Kidney epithelial cell (primary cell): ENCODE data around the gene TSEN54. TPM values are rescaled to one million over a fixed set of nuclear protein-coding genes. Genes with fewer than 3 reads are reported as not detected.

Experiments
- DNase-seq: peaks from one replicate; pipeline ENCODE4 v3.0.0-alpha.2; 2010; ENCODE audit warnings: low read depth
- H3K27me3 ChIP-seq: 2 replicates; pipeline ENCODE4 v1.6.0; 2011; ENCODE audit warnings: low read length; ENCODE audit not compliant: control insufficient read depth, insufficient read depth
- H3K36me3 ChIP-seq: 2 replicates; pipeline ENCODE4 v1.5.1; 2011; ENCODE audit warnings: low read length; ENCODE audit not compliant: control insufficient read depth, insufficient read depth
- H3K4me3 ChIP-seq: 2 replicates; pipeline ENCODE4 v1.5.1; 2011; ENCODE audit warnings: low read depth, mild to moderate bottlenecking, control low read depth, low read length
- total RNA-seq: library from RNA; depleted of rRNA; stranded (reverse); fragments of >200 nt; gene quantifications from 2 replicates; pipeline ENCODE4 v1.2.3, GENCODE V29; 2015
- TF ChIP-seq, protein P1 (sequence below): IDR thresholded peaks from 2 replicates; pipeline ENCODE4 v1.5.1; 2011; ENCODE audit warnings: mild to moderate bottlenecking, moderate library complexity, low read length, control low read depth, inconsistent platforms; ENCODE audit not compliant: insufficient read depth, poor library complexity, severe bottlenecking

Gene TSEN54
- total RNA-seq, 1 donor from 2014 or later: 23.5 TPM

DNA sequence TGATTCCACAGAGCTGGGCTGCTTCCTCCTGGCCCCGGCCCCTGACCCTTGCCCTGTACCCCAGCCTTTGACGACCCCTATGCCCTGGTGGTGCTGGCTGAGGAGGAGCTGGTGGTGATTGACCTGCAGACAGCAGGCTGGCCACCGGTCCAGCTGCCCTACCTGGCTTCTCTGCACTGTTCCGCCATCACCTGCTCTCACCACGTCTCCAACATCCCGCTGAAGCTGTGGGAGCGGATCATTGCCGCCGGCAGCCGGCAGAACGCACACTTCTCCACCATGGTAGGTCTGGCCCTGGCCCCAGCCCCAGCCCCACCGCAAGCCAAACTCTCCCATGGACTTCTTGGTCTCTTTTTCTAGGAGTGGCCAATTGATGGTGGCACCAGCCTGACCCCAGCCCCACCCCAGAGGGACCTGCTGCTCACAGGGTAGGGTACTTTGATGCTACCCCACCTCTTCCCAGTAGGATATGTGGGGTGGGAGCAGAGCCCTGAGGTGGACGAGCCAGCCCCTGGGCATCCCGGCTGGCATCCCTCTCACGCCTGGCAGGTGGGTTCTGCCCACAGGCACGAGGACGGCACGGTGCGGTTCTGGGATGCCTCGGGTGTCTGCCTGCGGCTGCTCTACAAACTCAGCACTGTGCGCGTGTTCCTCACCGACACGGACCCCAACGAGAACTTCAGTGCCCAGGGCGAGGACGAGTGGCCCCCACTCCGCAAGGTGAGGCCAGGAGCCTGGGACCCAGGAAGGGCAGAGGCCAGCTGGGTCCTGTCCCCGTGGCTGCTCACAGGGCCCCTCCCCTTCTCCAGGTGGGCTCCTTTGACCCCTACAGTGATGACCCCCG, 52.3 kb downstream of the TSEN54 start:
- TF ChIP-seq, protein P1, sequence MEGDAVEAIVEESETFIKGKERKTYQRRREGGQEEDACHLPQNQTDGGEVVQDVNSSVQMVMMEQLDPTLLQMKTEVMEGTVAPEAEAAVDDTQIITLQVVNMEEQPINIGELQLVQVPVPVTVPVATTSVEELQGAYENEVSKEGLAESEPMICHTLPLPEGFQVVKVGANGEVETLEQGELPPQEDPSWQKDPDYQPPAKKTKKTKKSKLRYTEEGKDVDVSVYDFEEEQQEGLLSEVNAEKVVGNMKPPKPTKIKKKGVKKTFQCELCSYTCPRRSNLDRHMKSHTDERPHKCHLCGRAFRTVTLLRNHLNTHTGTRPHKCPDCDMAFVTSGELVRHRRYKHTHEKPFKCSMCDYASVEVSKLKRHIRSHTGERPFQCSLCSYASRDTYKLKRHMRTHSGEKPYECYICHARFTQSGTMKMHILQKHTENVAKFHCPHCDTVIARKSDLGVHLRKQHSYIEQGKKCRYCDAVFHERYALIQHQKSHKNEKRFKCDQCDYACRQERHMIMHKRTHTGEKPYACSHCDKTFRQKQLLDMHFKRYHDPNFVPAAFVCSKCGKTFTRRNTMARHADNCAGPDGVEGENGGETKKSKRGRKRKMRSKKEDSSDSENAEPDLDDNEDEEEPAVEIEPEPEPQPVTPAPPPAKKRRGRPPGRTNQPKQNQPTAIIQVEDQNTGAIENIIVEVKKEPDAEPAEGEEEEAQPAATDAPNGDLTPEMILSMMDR: no peak
- Histone ChIP-seq H3K27me3 (no peaks in the 10 kb centered on the region), H3K36me3 (peaks cover 1% of the 10 kb centered on the region), H3K4me3 (no peak overlapping the region)
- no peak for DNase-seq

DNA sequence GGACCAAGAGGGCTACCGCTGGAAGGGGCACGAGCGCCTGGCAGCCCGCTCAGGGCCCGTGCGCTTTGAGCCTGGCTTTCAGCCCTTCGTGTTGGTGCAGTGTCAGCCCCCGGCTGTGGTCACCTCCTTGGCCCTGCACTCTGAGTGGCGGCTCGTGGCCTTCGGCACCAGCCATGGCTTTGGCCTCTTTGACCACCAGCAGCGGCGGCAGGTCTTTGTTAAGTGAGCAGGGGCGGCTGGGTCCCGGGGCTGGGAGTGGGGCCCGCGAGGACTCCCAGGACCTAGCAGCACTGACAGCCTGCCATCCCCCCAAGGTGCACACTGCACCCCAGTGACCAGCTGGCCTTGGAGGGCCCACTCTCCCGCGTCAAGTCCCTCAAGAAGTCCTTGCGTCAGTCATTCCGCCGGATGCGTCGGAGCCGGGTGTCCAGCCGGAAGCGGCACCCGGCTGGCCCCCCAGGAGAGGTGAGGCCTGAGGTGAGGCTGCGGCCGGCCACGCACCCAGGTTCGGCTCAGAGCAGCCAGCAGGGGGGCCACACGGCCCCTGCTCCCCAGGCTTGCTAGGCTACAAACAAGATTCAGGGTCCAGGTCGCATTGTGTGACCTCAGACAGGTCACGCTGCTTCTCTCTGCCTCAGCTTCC, 53.8 kb downstream of the TSEN54 start:
- H3K27me3 ChIP-seq: no peaks in the 10 kb centered on the region
- H3K36me3 ChIP-seq: peaks cover 1% of the 10 kb centered on the region
- TF ChIP-seq, protein P1: no peak
- no peak for DNase-seq
- no peak overlapping the region for H3K4me3 ChIP-seq

DNA sequence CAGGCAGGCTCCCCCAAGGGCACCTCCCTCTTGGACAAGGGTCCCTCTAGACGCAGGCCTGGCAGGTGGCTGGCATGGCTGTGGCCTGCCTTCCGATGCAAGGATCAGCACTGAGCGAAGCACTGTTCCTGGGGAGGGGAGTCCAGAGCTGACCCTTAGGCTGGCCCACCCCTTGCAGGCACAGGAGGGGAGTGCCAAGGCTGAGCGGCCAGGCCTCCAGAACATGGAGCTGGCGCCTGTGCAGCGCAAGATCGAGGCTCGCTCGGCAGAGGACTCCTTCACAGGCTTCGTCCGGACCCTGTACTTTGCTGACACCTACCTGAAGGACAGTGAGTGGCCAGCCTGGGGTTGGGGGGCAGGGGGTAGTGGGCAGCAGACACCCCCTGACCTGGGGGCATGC, 54.4 kb downstream of the TSEN54 start:
- TF ChIP-seq, protein P1: no peak
- DNase-seq: no peak
- no peak overlapping the region for H3K4me3 ChIP-seq
- peaks cover 1% of the 10 kb centered on the region for H3K36me3 ChIP-seq
- no peaks in the 10 kb centered on the region for H3K27me3 ChIP-seq

DNA sequence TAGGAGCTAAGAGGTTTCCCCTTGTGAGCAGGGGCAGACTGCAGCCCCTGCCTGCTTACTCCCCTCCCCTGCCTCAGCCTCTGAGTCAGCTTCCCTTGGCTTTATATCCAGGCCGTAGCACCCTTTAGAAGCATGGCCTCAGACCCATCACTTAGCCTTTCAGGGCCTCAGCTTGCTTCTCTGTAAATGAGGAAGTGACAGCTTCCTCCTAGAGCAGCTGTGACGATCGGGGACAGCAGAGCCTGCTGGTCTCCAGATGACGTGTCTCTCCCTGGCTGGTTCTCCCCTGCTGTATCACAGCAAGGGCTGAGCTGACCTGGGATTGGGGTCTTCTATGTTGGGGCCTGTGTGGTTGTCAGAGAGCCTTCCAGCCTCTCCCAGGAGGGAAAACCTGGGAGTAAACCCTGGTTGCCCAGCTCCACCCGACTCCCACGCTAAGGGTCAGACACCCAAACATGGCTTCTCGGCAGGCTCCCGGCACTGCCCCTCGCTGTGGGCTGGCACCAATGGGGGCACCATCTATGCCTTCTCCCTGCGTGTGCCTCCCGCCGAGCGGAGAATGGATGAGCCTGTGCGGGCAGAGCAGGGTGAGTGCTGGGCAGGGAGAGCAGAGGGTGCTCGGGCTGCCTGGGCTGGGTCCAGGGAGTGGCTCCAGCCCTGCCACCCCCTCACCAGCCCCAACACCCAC, 55.0 kb downstream of the TSEN54 start:
- DNase-seq: no peak
- H3K27me3 ChIP-seq: no peaks in the 10 kb centered on the region
- H3K36me3 ChIP-seq: peaks cover 1% of the 10 kb centered on the region
- H3K4me3 ChIP-seq: no peak overlapping the region
- TF ChIP-seq, protein P1: no peak

DNA sequence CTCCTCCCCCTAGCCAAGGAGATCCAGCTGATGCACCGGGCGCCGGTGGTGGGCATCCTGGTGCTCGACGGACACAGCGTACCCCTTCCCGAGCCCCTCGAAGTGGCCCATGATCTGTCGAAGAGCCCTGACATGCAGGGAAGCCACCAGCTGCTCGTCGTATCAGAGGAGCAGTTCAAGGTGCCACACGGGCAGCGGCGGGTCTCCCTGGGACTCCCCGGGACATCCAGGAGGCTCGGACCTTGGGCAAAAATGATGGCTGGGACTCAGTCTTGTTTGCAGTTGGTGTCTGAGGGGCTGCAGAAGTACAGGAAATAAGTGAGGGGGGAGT, 55.5 kb downstream of the TSEN54 start:
- peaks cover 1% of the 10 kb centered on the region for H3K36me3 ChIP-seq
- no peak for DNase-seq
- no peaks in the 10 kb centered on the region for H3K27me3 ChIP-seq
- H3K4me3 ChIP-seq: no peak overlapping the region
- TF ChIP-seq, protein P1: no peak
